ENCODE measurements around the gene TMUB1. TPM values are rescaled to one million over a fixed set of nuclear protein-coding genes. Genes with fewer than 3 reads are reported as not detected.

The TMUB1 gene
- total RNA-seq, 1 donor from 2014 or later = 36.3 TPM

DNA sequence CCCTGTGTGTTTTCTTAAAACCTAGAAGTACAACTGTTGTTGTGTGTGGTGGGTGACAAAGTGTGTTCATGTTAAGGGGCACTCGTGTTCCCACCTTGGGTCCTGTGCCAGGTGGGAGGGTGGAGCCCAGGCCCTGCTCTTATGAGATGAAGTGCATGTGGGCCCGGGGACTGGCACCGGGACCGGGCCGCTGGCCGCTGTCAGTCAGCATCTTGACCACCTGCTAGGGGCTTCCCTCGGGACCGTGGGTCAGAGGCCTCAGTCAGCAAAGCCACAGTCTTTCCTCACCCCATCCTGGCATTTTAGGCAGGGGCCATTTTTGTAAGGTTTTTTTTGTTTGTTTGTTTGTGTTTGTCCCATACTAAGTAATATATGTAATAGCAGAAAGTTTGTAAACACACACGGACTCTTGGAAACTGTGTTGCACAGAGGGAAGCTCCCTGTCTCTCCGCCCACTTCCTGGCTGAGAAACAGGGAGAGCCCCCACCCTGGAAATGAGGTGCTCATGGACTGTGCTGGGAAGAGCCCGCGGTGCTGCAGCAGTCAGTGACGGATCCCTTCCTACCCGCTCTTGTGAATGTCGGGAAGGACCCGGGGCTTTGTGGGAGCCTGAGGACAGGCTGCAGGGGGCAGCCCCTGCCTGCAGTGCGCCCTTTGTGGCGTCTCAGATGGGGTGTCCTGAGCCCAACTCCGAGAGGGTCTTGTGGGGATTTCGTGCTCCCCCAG is 16.4 kb upstream of the TMUB1 start:
- Histone ChIP-seq H3K27ac (no peak overlapping the region), H3K4me3 (no peak overlapping the region), H3K4me1 (peaks cover 7% of the 10 kb centered on the region), H3K27me3 (no peaks in the 10 kb centered on the region), H3K36me3 (no peaks in the 10 kb centered on the region), H3K9me3 (no peaks in the 10 kb centered on the region)
- intact Hi-C loops (cut with DNase I) = no loop called here
- peak; percentile 56 for DNase-seq
- peak; percentile 64 for ATAC-seq
- TF ChIP-seq CTCF (IDR thresholded peaks at IDR 0.05) = no peak

GRCh38 chr7:151095828-151096475 is 12.7 kb upstream of the TMUB1 start:
- H3K36me3 ChIP-seq = peaks cover 9% of the 10 kb centered on the region
- DNase-seq (peak; percentile 45), ATAC-seq (no peak)
- H3K4me1 ChIP-seq = peaks cover 16% of the 10 kb centered on the region
- H3K9me3 ChIP-seq = no peaks in the 10 kb centered on the region
- no peaks in the 10 kb centered on the region for H3K27me3 ChIP-seq
- no peak for TF ChIP-seq CTCF (IDR thresholded peaks at IDR 0.05)
- intact Hi-C loops (cut with DNase I) = no loop called here
- H3K27ac ChIP-seq = no peak overlapping the region
- H3K4me3 ChIP-seq = no peak overlapping the region

DNA sequence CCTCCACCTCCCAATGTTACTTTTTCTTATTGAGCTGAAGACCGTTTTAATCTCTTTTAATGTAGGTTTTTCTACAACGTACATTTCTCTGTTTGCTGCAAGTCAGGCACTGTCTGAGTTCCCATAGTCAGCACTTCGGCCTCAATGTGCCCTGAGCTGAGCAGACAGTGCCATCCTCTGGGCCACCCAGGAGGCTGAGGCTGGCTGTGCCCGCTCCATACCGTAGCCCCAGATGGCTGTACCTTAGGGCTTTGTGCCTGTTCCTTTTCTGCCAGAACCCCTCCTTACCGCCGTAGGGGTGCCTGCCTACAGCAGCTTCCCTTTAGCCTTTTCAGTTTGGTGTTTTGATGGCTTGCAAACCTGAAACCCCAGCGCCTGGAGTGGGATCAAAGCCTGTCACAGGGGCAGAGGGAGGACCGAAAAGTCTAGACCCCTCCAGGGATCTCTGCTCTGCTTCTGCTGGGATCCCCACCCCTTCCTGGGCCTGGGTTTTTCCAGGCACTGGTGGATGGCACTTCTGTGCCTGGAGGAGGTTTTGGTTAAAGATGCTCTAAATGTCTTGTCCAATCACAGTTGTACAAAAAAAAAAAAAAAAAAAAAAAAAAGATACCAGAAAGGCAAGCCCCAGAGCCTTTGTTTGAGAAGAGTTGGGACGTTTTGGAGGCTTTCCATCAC is 12.0 kb upstream of the TMUB1 start:
- DNase-seq = no peak
- intact Hi-C loops (cut with DNase I) = no loop called here
- no peak for ATAC-seq

GRCh38 chr7:151094675-151095074 is 11.4 kb upstream of the TMUB1 start:
- ATAC-seq = no peak
- intact Hi-C loops (cut with DNase I) = no loop called here
- TF ChIP-seq CTCF (IDR thresholded peaks at IDR 0.05) = no peak

More for the DNA sequence above, 12.0 kb upstream of the TMUB1 start:
- Histone ChIP-seq H3K27me3 (no peaks in the 10 kb centered on the region), H3K4me3 (no peak overlapping the region), H3K27ac (no peak overlapping the region), H3K4me1 (peaks cover 17% of the 10 kb centered on the region), H3K9me3 (no peaks in the 10 kb centered on the region), H3K36me3 (peaks cover 9% of the 10 kb centered on the region)
- no peak for TF ChIP-seq CTCF (IDR thresholded peaks at IDR 0.05)

DNA sequence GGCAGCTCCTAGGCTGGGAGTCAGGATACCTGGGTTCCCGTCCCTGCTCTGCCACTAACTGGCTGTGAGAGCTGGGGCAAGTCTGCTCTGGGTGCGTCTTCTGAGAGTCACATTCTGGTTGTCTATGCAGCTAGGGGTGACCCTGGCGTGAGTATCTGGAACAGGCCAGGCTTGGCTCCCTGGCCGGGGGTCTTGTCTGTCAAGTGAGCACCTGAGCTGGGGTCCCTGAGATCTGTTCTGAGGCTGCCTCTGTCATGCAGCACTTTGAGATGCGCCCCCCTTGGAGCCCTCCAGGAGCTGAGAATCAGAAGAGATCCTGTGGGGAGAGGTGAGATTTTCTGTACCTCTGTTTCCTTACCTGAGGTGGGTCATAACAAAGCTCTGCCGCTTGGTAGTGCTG is 10.5 kb upstream of the TMUB1 start:
- H3K4me3 ChIP-seq = no peak overlapping the region
- ATAC-seq = no peak
- no peaks in the 10 kb centered on the region for H3K9me3 ChIP-seq
- H3K4me1 ChIP-seq = peaks cover 30% of the 10 kb centered on the region
- DNase-seq = no peak
- no peak overlapping the region for H3K27ac ChIP-seq
- no peak for TF ChIP-seq CTCF (IDR thresholded peaks at IDR 0.05)
- intact Hi-C loops (cut with DNase I) = no loop called here
- peaks cover 9% of the 10 kb centered on the region for H3K36me3 ChIP-seq
- H3K27me3 ChIP-seq = no peaks in the 10 kb centered on the region

More at GRCh38 chr7:151094675-151095074, 11.4 kb upstream of the TMUB1 start:
- Histone ChIP-seq H3K4me3 (no peak overlapping the region), H3K27me3 (no peaks in the 10 kb centered on the region), H3K27ac (no peak overlapping the region), H3K4me1 (peaks cover 23% of the 10 kb centered on the region), H3K36me3 (peaks cover 9% of the 10 kb centered on the region), H3K9me3 (no peaks in the 10 kb centered on the region)
- DNase-seq = no peak
